ENCODE data around the gene RGS16.

The RGS16 gene

DNA sequence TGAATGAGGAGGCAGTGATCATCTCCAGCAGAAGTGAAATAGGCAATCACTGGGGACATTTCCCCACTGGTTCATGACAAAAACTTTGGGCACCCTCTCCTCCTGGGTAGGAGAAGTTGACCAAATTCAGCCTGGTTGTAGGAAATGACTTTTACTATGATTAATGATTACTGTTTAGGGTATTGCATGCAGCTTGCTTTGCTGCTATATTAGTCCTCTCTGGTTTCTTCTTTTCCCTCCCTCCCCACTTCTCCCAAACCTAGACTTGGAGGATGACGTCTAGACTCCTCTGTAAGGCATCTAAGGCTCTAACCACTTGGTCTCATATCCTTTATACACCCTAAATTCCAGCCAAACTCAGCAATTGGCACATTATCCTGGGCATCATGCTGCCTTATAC, 3.4 kb upstream of the RGS16 start:
- no peak for DNase-seq

DNA sequence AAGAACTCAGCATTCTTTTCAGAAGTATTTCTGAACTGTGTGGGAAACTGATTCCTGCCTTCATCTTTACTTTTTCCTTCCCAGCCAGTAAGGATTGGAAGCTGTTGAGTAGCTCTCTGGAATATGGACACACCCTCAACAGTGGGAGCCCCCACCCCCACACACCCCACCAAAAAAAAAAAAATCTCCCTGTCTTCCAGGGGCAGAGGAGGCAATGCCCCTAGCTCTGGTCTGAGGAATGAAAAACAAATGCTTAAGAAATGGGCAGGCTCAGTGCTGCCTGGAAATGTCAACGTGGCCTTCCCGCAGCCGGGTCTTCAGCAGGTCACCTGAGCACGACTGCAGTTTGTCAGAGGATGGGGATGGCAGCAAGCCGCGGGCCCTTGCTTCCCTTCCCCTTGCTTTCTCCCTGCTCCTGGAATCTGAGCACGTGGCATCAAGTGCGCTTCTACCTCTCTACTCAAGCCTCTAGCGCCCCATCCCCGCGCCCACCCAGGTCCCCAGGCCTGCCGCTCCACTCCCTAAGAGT, 479 bp downstream of the RGS16 start:
- no peak for DNase-seq

DNA sequence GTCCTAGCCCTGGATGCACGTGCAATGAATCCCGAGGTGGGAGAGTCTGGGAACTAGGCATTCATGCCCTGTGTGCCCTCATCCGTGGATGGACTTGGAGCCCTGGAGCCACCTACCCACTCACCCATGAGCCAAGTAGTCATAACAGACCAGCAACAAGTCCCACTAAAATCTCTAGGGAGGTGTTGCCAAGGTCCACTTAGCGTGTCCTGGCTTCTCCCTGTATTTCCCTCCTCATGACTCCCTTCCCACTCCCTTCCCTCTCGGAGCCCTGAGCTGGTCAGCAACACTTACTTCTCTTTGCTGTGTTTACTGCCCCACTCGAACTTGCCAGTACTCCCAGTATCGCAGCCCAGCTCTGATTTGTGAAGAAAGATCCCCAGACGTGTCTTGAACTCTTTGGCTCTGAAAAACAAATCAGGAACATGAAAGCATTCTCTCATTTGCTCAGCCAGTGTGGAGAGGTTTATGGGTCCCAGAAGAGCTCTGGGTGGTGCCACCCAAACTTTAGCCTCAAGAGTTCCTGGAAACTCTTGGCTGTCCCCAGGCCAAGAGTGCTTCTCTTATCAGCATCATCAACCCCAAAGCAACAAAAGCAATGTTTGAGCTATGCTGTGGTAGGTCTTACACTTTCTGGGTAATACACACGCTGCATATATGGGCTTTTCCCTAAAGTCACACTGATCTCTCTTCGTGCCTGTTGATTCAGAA, 1.1 kb downstream of the RGS16 start:
- DNase-seq: no peak

DNA sequence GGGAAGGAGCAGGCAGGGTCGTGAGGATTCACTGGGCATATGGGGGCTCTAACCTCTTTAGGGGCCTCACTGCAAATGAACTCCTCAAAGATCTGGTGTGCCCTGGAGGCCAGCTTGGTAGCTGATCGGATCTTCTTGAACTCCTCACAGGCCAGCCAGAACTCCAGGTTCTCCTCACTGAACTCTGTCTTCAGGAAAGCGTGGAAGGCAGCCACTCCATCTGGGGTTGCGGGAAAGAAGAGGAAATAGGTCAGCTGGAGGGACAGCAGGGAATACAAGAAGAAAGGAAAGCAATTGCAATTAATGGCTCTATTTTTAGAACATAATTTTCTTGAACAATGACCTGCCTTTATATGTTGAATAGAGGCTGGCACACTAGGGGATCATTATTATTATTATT, 2.3 kb downstream of the RGS16 start:
- DNase-seq: no peak

DNA sequence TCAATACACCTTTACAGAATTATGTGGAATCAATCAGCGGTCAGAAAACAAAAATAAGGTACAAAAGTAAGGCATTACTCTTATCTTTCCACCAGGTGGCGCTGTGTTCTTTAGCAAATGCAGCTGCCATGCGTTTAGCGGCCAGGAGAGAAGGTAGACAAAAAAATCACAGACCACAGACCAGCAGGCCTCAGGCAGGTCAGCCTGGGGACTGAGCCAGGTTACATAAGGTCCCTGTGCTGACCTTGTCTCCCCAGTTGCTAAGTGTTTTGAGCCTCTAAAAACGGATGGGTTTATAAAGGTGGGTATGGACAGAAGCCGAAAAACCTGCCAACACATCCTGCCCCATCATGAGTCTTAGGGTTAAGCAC, 2.8 kb downstream of the RGS16 start:
- peak; percentile 54 for DNase-seq

DNA sequence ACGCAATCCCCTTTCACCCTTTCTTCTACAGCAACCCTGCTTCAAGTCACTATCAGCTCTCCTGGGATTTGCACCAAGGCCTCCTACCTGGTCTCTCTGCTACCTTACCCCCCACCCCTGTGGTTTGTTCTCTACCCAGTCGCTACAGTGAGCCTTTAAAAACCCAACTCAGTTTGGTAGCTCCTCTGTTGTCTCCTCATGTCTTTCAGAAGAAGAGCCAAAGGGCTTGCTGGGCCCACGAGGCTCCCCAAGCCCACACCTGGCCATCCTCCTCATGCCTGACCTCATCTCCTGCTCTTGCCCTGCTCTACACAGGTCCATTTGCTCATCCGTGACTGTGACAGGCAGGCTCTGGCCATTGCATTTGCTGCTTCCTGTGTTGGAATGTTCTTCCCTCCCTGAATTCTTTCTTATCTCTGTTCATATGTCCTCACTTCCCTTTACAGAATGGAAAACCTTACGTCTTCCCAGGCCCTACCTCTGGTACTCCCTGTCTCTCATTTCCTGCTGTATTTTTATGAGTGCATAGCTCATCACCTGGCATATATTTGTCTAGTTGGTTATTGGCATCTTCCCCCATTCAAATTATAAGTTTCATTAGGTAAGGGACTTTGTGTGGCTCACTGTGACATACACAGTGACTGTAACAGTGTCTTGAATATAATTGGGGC, 3.3 kb downstream of the RGS16 start:
- no peak for DNase-seq

DNA sequence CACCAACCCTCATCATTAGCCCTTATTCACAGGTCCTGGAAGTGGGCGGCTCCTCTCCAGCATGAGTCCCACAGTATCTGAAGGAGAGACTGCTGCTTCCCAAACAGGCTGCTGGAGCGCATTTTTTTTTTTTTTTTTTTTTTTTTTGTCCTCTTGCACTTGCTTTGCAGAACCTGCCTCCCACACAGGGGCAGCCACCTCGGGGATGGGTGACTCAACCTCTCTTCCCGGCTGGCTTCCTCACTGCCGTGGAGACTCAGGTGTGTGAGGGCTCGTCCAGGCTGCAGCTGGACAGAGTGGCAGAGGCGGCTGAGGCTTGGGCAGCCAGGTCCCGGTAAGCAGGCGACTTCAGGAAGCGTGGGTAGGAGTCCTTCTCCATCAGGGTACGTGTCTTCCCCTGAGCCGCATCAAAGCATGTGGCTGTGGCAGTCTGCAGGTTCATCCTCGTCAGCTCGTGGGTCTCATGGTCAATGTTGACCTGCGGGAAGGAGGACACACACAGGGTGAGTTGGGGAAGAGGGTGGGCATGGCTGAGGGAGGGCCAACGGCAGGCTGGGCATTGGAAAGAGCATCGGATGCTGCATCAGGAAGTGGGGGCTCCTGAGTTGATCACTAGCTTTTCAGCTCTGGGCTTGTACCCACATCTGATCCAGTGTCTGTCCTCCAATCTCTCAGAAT, 4.0 kb downstream of the RGS16 start:
- no peak for DNase-seq

DNA sequence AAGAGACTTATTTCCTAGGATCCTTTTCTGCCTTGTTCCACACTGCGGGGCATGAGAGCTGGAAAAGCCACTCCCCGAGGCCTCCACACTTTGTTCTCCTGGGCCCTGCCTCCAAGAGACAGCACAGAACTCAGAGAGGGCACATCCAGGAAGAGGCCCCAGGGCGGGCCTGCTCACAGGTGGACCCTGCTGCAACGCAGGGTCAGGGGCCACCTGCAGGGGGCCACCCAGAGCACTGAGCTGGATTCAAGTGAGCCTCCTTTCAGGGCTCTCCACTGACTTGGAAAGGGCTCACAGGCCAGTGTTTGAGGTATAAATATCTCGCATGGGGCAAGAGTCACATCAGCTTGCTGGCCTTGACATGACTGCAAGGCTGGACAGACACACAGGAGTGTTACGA, 4.8 kb downstream of the RGS16 start:
- DNase-seq: no peak

DNA sequence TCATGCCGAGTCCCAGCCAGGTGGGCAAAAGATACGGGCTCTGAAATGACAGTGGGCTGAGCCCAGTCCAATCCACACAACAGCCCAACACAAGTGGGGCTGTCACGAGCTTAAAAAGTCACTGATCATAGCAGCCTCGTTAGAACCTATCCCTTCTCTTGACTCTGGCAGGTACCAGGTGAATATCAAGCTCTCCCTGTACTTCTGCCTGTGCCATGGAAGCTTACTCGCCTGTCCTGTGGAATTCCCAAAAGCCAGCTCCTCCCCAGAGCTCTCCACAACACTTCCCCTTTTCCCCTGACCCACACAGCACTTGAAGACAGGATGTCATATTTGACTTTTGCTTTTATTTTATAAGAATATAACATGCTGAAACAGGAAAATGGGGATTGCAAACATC, 5.9 kb downstream of the RGS16 start:
- no peak for DNase-seq

DNA sequence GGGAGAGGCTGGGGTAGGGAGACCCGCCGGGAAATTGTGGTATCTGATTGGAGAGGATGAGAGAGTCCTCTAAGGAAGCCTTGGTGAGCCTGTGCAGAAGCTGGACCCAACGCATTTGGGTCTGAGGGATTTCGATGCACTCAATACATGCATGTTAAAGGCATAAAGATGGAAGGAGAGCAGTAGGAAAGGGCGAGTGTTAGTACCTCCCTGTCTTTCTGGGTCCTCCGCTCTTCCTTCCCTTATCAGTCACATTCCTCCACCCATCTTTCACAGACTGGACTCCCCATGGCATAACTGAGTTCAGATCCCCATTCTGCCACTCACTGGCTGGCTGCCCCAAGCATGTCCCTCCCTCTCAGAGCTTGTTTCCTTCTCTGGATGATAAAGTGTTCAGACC, 7.3 kb downstream of the RGS16 start:
- no peak for DNase-seq

DNA sequence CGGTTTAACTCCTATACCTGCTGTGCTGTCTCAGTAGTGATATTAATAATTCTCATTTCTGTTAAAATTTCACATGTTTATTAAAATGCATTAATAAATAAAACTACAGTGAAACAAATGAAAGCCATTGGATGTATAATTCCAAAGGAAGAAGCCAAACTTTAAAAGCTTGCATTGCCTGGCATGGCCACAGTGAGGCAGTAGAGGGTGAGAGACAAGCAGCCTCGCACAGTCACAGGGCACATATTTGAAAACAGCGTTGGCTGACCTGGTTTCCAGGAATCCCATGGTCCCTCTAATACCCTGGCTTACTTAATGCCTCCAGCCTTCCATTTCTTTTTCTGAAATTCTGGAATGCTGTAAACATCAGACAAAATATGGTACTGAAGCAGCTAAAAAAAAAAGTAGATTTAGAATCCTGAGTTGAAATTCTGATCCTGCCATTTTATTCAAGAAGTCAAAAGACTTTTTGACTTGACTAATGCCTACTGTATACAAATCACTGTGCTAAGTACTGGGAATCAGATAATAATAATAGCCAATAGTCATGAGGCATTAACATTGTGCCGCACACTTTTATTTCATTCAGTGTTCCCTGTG, 8.4 kb downstream of the RGS16 start:
- no peak for DNase-seq

DNA sequence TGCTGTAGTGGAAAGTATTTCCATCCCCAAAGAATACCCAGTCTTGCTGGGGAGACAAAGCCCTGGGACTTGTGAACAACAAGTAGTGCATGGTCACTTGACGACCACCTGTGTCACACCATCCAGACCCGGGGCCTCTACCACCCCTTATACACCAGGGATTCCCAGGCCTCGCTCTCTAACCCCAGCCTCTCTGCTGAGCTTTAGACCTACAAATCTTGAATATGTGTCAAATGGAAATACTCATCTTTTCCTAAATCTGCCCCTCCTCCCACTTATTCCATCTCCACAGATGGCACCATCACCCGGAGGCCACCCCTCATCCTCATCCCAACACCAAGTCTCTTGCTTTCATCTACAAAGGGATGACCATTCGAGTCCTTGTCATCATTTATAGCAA, 14.3 kb downstream of the RGS16 start:
- DNase-seq: no peak

DNA sequence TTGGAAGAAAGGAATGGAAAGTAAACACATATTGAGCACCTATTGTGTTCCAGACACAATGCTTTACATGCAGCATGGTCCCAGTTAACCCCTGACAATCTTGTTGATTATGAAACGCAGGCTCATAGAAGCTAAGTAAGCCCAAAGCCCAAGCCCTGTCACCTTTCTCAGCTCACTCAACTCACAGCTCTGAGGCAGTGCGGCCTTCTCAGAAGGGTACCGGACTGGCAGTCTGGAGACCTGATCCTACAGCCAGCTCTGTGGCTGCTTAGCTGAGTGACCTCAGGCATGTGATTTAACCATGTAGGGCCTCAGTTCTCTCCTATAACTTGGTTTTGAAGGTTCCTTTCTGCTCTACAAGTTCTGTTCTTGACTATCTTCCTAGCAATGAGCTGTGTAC, 14.7 kb downstream of the RGS16 start:
- no peak for DNase-seq

DNA sequence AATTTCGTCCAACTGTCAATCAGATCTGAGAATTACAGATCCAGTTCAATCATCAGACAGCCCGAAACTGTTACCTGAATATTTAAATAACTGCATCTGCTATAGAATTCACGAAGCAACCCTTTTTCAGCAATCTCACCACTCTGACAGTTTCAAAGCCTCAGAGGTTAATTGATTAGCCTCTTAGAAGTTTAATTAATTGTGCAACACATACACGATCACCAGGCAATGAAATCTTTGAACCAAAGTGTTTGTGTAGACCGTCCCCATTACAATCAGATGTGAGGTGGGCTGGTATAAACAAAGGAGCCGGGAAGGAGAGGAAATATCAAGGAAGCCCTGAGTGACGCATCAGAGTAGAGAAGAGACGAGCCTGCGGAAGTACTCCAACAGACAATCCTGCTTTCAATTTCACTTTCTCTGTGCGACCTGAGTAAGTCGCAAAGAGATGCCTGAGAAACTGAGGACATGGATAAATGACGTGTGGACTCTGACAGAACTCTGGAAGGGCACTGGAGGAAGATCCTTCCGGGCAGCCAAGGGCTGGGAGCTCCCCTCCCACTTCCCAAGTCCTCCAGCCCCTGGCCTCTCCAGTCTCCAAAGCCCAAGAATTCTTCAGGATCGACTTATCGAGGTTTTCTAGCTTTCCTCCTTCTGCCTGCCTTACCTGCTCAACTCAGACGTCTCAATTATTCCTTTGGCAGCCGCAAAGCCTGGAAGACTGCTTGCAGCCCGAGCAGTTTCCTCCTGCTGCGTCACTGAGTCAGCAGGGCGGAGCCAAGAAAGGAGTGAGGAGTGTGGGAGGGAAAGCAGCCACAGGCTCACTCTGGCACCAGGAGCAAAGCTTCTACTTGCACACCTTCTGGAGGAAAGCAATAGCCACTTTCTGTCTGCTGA, 15.4 kb downstream of the RGS16 start, which contains the start of gene RNASEL:
TSS of gene RNASEL (minus strand) at position 757 of the 897 bp plus-strand sequence. CDS start 2,450 bp downstream, outside the sequence.
- DNase-seq: no peak

DNA sequence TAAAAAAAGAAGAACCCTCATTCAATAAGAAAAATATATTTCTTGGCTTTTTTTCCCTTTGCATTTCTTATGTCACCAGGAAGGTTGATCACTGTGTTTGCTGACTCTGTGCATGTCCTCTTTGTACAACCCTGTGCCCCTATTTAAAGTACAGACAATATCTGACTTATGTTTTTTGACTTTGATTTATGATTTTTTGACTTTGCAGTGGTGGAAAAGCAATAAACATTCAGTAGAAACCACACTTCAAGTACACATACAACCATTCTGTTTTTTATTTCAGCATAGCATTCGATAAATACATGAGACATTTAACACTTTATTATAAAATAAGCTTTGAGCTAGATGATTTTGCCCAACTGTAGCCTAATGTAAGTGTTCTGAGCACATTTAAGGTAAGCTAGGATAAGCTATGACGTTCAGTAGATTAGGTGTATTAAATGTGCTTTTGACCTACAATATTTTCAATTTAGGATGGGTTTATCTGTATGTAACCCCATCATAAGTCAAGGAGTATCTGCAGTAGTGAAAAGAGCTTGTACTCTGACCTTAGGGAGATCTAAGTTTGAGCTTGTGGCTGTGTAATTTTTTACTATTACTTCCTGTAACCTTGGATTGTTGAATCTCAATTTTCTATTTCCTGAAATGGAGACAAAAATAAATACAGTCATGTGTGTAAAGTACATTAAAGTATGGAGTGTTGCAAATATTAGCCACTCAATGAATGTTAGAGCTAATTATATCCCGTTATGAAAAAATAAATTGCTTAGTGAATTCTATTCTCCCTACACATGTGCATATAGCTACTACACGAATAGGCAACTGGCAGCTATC, 16.3 kb downstream of the RGS16 start:
- no peak for DNase-seq

DNA sequence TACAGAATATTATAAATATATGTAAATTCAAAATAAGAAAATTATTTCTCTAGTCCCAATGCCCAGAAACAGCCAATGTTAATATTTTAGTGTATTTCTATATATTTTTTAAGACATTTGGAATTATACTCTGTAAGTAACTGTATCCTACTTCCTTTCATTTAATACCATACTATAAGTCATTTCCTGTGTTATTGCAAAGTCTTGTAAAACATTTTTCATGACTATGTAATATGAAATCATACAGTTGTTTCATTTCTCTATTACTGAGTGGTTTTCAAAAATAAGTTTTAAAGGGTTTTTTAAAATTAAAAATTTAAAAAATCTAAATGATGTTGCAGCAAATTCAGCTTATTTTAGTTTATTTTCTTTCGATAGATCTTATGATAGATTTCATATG, 17.1 kb downstream of the RGS16 start:
- no peak for DNase-seq

DNA sequence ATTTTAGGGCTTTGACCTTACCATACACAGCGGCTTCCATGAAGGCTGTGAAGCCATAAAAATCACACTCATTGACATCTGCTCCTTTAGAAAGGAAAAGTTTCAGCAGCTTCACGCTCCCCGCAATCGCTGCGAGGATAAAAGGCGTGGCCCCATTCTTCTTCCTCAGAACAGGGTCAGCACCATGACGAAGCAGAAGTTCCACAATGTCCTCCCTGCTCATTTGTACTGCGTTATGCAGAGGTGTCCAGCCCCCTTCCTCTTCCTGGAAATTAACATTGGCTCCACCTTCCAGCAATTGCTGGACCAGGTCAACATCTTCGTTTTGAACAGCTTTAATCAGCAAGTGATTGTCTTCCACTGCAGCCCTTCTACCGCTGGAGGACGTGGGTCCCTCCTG, 17.8 kb downstream of the RGS16 start:
- DNase-seq: no peak

DNA sequence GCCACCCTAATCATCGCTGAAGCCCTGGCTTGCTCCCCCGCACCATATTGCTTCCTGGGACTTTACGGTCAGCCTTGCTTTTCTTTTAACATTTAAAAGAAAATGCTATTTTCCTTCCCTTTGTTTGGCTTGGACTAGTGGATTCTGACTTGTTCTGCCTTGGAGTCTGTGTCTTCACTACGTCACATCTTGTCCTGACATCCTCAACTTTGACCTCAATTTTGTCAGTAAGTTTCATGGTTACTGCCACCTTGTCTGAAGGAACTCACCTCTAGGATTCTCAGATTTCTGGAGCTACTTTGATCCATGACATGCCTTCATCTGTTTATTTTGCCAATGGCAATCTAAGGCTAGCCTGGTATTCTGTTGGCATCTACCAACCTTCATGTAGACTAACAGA, 19.4 kb downstream of the RGS16 start:
- DNase-seq: no peak

DNA sequence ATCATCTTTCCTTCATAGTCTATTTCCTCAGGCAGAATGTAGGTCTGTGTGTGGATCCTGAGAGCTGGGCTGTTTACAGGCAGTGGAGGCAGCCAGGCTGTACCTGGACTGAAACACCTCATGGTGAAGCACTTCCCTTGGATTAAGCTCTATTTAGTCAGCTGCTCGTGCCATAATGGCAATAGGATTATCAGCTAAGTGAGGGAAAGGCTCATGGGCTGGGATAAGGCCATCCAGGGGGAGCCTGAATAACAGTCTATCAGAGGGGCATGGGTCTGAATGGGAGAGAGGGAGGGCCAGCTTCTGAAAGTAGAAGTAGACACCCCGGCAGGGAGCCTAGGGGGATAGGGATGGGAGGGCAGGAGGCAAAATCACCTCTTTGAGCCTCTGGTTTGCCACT, 23.5 kb downstream of the RGS16 start:
- no peak for DNase-seq

DNA sequence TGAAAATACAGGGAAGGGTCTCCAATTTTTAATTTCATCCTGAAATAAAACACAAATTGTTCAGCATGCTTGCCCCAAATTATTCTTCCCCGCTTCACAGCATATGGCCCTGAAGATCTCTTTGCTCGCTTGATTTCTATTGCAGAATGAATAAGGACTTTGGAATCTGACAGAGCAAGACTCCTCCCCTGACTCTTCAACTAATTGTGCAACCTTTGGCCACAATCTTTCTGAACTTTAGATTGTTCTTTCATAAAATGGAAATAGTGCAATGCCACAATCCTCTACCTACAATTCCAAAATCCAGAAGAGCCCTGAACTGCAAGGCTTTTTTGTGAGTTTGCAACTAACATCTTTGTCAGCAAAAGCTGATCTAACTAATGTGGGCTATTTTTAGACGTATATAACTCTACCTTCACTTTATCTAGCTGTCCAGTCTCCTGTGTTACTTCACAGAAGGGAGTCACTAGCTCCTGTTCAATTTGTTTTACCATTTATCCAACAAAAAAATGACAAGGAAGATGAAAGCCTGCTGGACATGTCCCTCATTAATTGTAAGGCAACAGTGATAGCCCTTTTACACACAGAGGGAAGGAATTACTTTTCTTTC, 28.5 kb downstream of the RGS16 start:
- DNase-seq: no peak

DNA sequence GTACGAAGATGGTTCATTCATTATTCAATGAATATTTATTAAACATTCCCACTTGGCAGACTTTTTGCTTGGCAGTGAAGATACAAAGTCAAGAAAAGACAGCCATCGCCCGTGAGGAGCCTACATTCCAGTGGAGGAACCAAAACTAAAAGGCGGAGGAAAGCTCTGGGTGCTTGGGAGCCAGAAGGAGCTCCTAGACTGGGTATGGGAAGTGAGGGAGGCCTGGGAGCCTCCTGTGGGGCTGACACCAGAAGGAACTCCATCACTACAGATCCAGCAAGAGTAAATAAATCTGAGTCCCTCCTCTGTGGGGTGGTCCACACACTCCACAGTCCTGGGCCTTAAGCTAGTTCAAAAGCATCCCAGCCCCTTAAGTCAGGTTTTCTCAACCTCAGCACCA, 30.0 kb downstream of the RGS16 start:
- no peak for DNase-seq

Data from NCI-H2081 treated with DMSO at 0.1 percent for 48 hours (cell line).